Fibroblast of lung (primary cell): ENCODE results near the gene LCA5L. TPM values are rescaled to one million over a fixed set of nuclear protein-coding genes. Genes with fewer than 3 reads are reported as not detected.

Source experiments
- DNase-seq, 2 donors: peaks; one replicate each; pipeline versions ENCODE4 v3.0.0 to v3.0.0-alpha.2; 2010; ENCODE audit warnings: low read depth in 2 of 2
- H2AFZ ChIP-seq: 2 replicates; pipeline ENCODE4 v1.5.1; 2012; ENCODE audit warnings: low read length, control low read depth, inconsistent platforms
- H3K27ac ChIP-seq: 2 replicates; pipeline ENCODE4 v1.5.1; 2011; ENCODE audit warnings: low read length, control low read depth; ENCODE audit not compliant: insufficient read depth
- H3K27me3 ChIP-seq: 2 replicates; pipeline ENCODE4 v1.5.1; 2011; ENCODE audit warnings: mild to moderate bottlenecking, low read length; ENCODE audit not compliant: control insufficient read depth, insufficient read depth
- H3K36me3 ChIP-seq: 2 replicates; pipeline ENCODE4 v1.5.1; 2011; ENCODE audit warnings: low read length; ENCODE audit not compliant: control insufficient read depth, insufficient read depth
- H3K4me1 ChIP-seq: 2 replicates; pipeline ENCODE4 v1.5.1; 2011; ENCODE audit warnings: low read length; ENCODE audit not compliant: control insufficient read depth, insufficient read depth; ENCODE audit errors: extremely low read depth
- H3K4me2 ChIP-seq: 2 replicates; pipeline ENCODE4 v1.5.1; 2011; ENCODE audit warnings: low read length, control low read depth; ENCODE audit not compliant: insufficient read depth; ENCODE audit errors: extremely low read depth
- H3K4me3 ChIP-seq, 4 experiments: fragments of 200-600 bp in 1 of 4; sonication (generic) in 1 of 4; replicated peaks in 1 of 4; 2 replicates each; pipeline ENCODE4 v1.5.1; 2011 to 2016; ENCODE audit warnings: low read length in 4 of 4, low read depth in 3 of 4, mild to moderate bottlenecking in 3 of 4, control low read depth in 2 of 4, inconsistent platforms in 1 of 4, mixed read lengths in 1 of 4; ENCODE audit not compliant: insufficient read depth in 1 of 4; ENCODE audit errors: control extremely low read depth in 1 of 4
- H3K79me2 ChIP-seq: 2 replicates; pipeline ENCODE4 v1.5.1; 2012; ENCODE audit warnings: mild to moderate bottlenecking, low read length, inconsistent platforms; ENCODE audit not compliant: control insufficient read depth, insufficient read depth
- H3K9ac ChIP-seq: 2 replicates; pipeline ENCODE4 v1.5.1; 2011; ENCODE audit warnings: mild to moderate bottlenecking, low read length, control low read depth; ENCODE audit not compliant: insufficient read depth
- H3K9me3 ChIP-seq: 2 replicates; pipeline ENCODE4 v1.5.1; 2012; ENCODE audit warnings: low read depth, low read length; ENCODE audit not compliant: control insufficient read depth, insufficient read depth
- H4K20me1 ChIP-seq: 2 replicates; pipeline ENCODE4 v1.5.1; 2011; ENCODE audit warnings: low read length; ENCODE audit not compliant: control insufficient read depth, insufficient read depth; ENCODE audit errors: extremely low read depth
- CTCF ChIP-seq, 2 donors: IDR thresholded peaks in 1 of 2; conservative IDR thresholded peaks in 1 of 2; 1 replicate in 1 of 2; 2 replicates in 1 of 2; pipeline ENCODE4 v1.5.1; 2011 to 2012; ENCODE audit warnings: low read length in 2 of 2, control low read depth in 1 of 2, inconsistent platforms in 1 of 2, low read depth in 1 of 2, mild to moderate bottlenecking in 1 of 2
- EZH2 ChIP-seq: IDR thresholded peaks from 2 replicates; pipeline ENCODE4 v1.5.1; 2012; ENCODE audit warnings: low read length, control low read depth, mild to moderate bottlenecking; ENCODE audit errors: missing control alignments
- polyA plus RNA-seq, 2 donors: library from polyadenylated mRNA; depleted of rRNA in 1 of 2; stranded (reverse) in 1 of 2; unstranded in 1 of 2; fragments of >200 nt; gene quantifications; 2 replicates each; pipeline ENCODE4 v1.2.1, GENCODE V29; 2011 to 2012; ENCODE audit warnings: missing spikeins in 1 of 2
- total RNA-seq: library from RNA; depleted of rRNA; stranded (reverse); fragments of >200 nt; gene quantifications from 2 replicates; pipeline ENCODE4 v1.2.1, GENCODE V29; 2014

Gene LCA5L
- total and polyA plus RNA-seq, 2 donors (not counting 1 experiment from before 2014, with no cell fraction given), result 0.66 to 1.0 TPM

- TF ChIP-seq EZH2 (no peak), CTCF (conservative IDR thresholded peaks at IDR 0.05 in 1 of 2, IDR thresholded peaks at IDR 0.05 in 1 of 2; ENCODE audit: low read depth in 1 of 2, low read length in 2 of 2) (no peak)
- Histone ChIP-seq H3K4me2 (peak overlapping the region; percentile 77), H4K20me1 (no peaks in the 10 kb centered on the region), H3K79me2 (peaks cover 13% of the 10 kb centered on the region), H3K36me3 (no peaks in the 10 kb centered on the region), H3K9me3 (no peaks in the 10 kb centered on the region), H3K4me3 (peak overlapping the region; percentile 73 to 97 (median 86)), H3K4me1 (peaks cover 4% of the 10 kb centered on the region), H3K27ac (peak overlapping the region; percentile 95), H3K9ac (peak overlapping the region; percentile 82), H2AFZ (peak overlapping the region; percentile 0), H3K27me3 (peaks cover 2% of the 10 kb centered on the region)
- DNase-seq, result no peak
These were observed 64.6 kb downstream of the LCA5L start for GRCh38 chr21:39381009-39381408.

GRCh38 chr21:39379986-39380891 is 65.3 kb downstream of the LCA5L start:
- H3K79me2 ChIP-seq, result peaks cover 8% of the 10 kb centered on the region
- H3K4me2 ChIP-seq, result peak overlapping the region; percentile 70
- H3K27me3 ChIP-seq, result peaks cover 2% of the 10 kb centered on the region
- no peaks in the 10 kb centered on the region for H3K9me3 ChIP-seq
- peak overlapping the region; percentile 82 for H3K9ac ChIP-seq
- peaks cover 4% of the 10 kb centered on the region for H3K4me1 ChIP-seq
- DNase-seq, result peak; percentile 95 to 96
- peak overlapping the region; percentile 68 for H2AFZ ChIP-seq
- H3K27ac ChIP-seq, result peak overlapping the region; percentile 95
- no peaks in the 10 kb centered on the region for H4K20me1 ChIP-seq
- no peaks in the 10 kb centered on the region for H3K36me3 ChIP-seq
- H3K4me3 ChIP-seq, result peak overlapping the region; percentile 73 to 97 (median 86)
- TF ChIP-seq CTCF (conservative IDR thresholded peaks at IDR 0.05 in 1 of 2, IDR thresholded peaks at IDR 0.05 in 1 of 2; ENCODE audit: low read depth in 1 of 2, low read length in 2 of 2) (no peak), EZH2 (no peak)

GRCh38 chr21:39377444-39378050 is 68.0 kb downstream of the LCA5L start:
- no peaks in the 10 kb centered on the region for H3K9me3 ChIP-seq
- TF ChIP-seq CTCF (conservative IDR thresholded peaks at IDR 0.05 in 1 of 2, IDR thresholded peaks at IDR 0.05 in 1 of 2; ENCODE audit: low read depth in 1 of 2, low read length in 2 of 2), result no peak
- no peak for TF ChIP-seq EZH2
- no peak overlapping the region for H3K27ac ChIP-seq
- H2AFZ ChIP-seq, result no peak overlapping the region
- H3K79me2 ChIP-seq, result peaks cover 4% of the 10 kb centered on the region
- H3K4me2 ChIP-seq, result no peak overlapping the region
- H3K4me3 ChIP-seq, result no peak overlapping the region
- H4K20me1 ChIP-seq, result no peaks in the 10 kb centered on the region
- no peak overlapping the region for H3K9ac ChIP-seq
- peaks cover 2% of the 10 kb centered on the region for H3K4me1 ChIP-seq
- peaks cover 4% of the 10 kb centered on the region for H3K27me3 ChIP-seq
- DNase-seq, result peak in 1 of 2 donors; percentile 7
- H3K36me3 ChIP-seq, result no peaks in the 10 kb centered on the region
